CD14-positive monocyte (primary cell): ENCODE measurements around the gene NTRK1. TPM values are rescaled to one million over a fixed set of nuclear protein-coding genes. Genes with fewer than 3 reads are reported as not detected.
A peak's percentile ranks its signal among the peaks of the same experiment; 100 is the strongest.

Experiments
- DNase-seq, 3 donors: peaks; one replicate each; pipeline ENCODE4 v3.0.0-alpha.2; 2011 to 2022
- H2AFZ ChIP-seq: 2 replicates; pipeline ENCODE4 v1.6.0; 2012; ENCODE audit warnings: mild to moderate bottlenecking, low read depth, low read length, inconsistent platforms; ENCODE audit not compliant: insufficient read depth, poor library complexity, severe bottlenecking
- H3K27ac ChIP-seq, 2 donors: 1 replicate in 1 of 2; 2 replicates in 1 of 2; pipeline ENCODE4 v1.5.1; 2012 to 2013; ENCODE audit warnings: low read length in 2 of 2, control low read depth in 1 of 2, inconsistent platforms in 1 of 2, low read depth in 1 of 2, mild to moderate bottlenecking in 1 of 2
- H3K27me3 ChIP-seq, 2 donors: one replicate each; pipeline versions ENCODE4 v1.6.0 to v1.6.1; 2011 to 2013; ENCODE audit warnings: low read length in 2 of 2; ENCODE audit not compliant: control insufficient read depth in 2 of 2, insufficient read depth in 2 of 2
- H3K36me3 ChIP-seq, 2 donors: replicated peaks in 1 of 2; 1 replicate in 1 of 2; 2 replicates in 1 of 2; pipeline versions ENCODE4 v1.5.1 to v1.6.1; 2012 to 2013; ENCODE audit warnings: low read length in 2 of 2, control low read depth in 1 of 2, inconsistent platforms in 1 of 2, mild to moderate bottlenecking in 1 of 2; ENCODE audit not compliant: insufficient read depth in 2 of 2, control insufficient read depth in 1 of 2
- H3K4me1 ChIP-seq, 2 donors: 1 replicate in 1 of 2; 2 replicates in 1 of 2; pipeline versions ENCODE4 v1.5.1 to v1.6.1; 2012 to 2013; ENCODE audit warnings: low read length in 2 of 2, control low read depth in 1 of 2, inconsistent platforms in 1 of 2, mild to moderate bottlenecking in 1 of 2, moderate library complexity in 1 of 2; ENCODE audit not compliant: insufficient read depth in 2 of 2, control insufficient read depth in 1 of 2
- H3K4me2 ChIP-seq: replicated peaks from 2 replicates; pipeline ENCODE3; 2012; ENCODE audit warnings: low read length, moderate library complexity, mild to moderate bottlenecking; ENCODE audit not compliant: poor library complexity, severe bottlenecking; ENCODE audit errors: extremely low read depth
- H3K4me3 ChIP-seq, 3 experiments: fragments of 200-600 bp in 1 of 3; sonication (generic) in 1 of 3; replicated peaks in 1 of 3; 1 replicate in 2 of 3; 2 replicates in 1 of 3; pipeline ENCODE4 v1.5.1; 2011 to 2013; ENCODE audit warnings: low read length in 3 of 3, mild to moderate bottlenecking in 3 of 3, control low read depth in 2 of 3, low read depth in 2 of 3, inconsistent platforms in 1 of 3, moderate library complexity in 1 of 3
- H3K79me2 ChIP-seq: 2 replicates; pipeline ENCODE4 v1.6.0; 2012; ENCODE audit warnings: mild to moderate bottlenecking, control low read depth, inconsistent platforms, low read length, moderate library complexity; ENCODE audit not compliant: insufficient read depth
- H3K9ac ChIP-seq: 2 replicates; pipeline ENCODE4 v1.6.0; 2017; ENCODE audit warnings: low read length, mild to moderate bottlenecking; ENCODE audit not compliant: insufficient read depth, poor library complexity, severe bottlenecking
- H3K9me3 ChIP-seq, 2 donors: replicated peaks in 1 of 2; 1 replicate in 1 of 2; 2 replicates in 1 of 2; pipeline versions ENCODE4 v1.5.1 to v1.6.1; 2012 to 2013; ENCODE audit warnings: low read length in 2 of 2, control low read depth in 1 of 2; ENCODE audit not compliant: control insufficient read depth in 1 of 2, insufficient read depth in 1 of 2
- H4K20me1 ChIP-seq: 2 replicates; pipeline ENCODE4 v1.6.0; 2012; ENCODE audit warnings: mild to moderate bottlenecking, low read length, control low read depth, moderate library complexity; ENCODE audit not compliant: insufficient read depth
- H3K27ac Mint-ChIP-seq, 7 donors: one replicate each; pipeline ENCODE4 v1.8.0; 2020; ENCODE audit warnings: mild to moderate bottlenecking in 7 of 7, mixed read lengths in 7 of 7, moderate library complexity in 6 of 7, inconsistent platforms in 2 of 7
- H3K27me3 Mint-ChIP-seq, 3 donors: one replicate each; pipeline ENCODE4 v1.8.0; 2021 to 2022; ENCODE audit warnings: low read depth in 3 of 3, mild to moderate bottlenecking in 3 of 3, mixed read lengths in 3 of 3, moderate library complexity in 3 of 3, inconsistent platforms in 1 of 3
- H3K36me3 Mint-ChIP-seq, 2 donors: one replicate each; pipeline ENCODE4 v1.8.0; 2020; ENCODE audit warnings: mixed read lengths in 2 of 2, inconsistent platforms in 1 of 2, mild to moderate bottlenecking in 1 of 2
- H3K4me1 Mint-ChIP-seq: one replicate; pipeline ENCODE4 v1.8.0; 2020; ENCODE audit warnings: mild to moderate bottlenecking, mixed read lengths
- H3K4me3 Mint-ChIP-seq, 2 donors: one replicate each; pipeline ENCODE4 v1.8.0; 2020; ENCODE audit warnings: mild to moderate bottlenecking in 2 of 2, mixed read lengths in 2 of 2, moderate library complexity in 1 of 2
- H3K9me3 Mint-ChIP-seq, 7 donors: one replicate each; pipeline ENCODE4 v1.8.0; 2020 to 2022; ENCODE audit warnings: mixed read lengths in 7 of 7, mild to moderate bottlenecking in 6 of 7, moderate library complexity in 6 of 7, inconsistent platforms in 2 of 7
- WGBS: methylation state at CpG from one replicate; pipeline ENCODE4 v1.1.5; 2013; ENCODE audit warnings: missing lambda C conversion rate; ENCODE audit not compliant: insufficient coverage; 5-methylcytosine and 5-hydroxymethylcytosine counted together
- intact Hi-C, 2 donors: fragments of 100-400 bp; cut with micrococcal nuclease; formaldehyde crosslinking; loops; one replicate each; pipeline versions ENCODE4 v1.15.0 to v1.15.1; 2023
- polyA plus RNA-seq, 3 donors: library from polyadenylated mRNA; depleted of rRNA in 1 of 3; unstranded in 2 of 3; stranded (reverse) in 1 of 3; fragments of 300-500 nt in 2 of 3; fragments of >200 nt in 1 of 3; fragmentation: Illumina TruSeq in 2 of 3; gene quantifications; 1 replicate in 2 of 3; 2 replicates in 1 of 3; pipeline ENCODE4 v1.2.3, GENCODE V29; 2012 to 2021
- TF ChIP-seq, protein P1 (sequence below): fragments of 200-600 bp; IDR thresholded peaks from one replicate; pipeline ENCODE4 v1.8.0; 2022; ENCODE audit warnings: antibody characterized with exemption, mild to moderate bottlenecking

NTRK1 gene
- polyA plus RNA-seq, 3 donors = 0.03 TPM; not detected in 2

DNA sequence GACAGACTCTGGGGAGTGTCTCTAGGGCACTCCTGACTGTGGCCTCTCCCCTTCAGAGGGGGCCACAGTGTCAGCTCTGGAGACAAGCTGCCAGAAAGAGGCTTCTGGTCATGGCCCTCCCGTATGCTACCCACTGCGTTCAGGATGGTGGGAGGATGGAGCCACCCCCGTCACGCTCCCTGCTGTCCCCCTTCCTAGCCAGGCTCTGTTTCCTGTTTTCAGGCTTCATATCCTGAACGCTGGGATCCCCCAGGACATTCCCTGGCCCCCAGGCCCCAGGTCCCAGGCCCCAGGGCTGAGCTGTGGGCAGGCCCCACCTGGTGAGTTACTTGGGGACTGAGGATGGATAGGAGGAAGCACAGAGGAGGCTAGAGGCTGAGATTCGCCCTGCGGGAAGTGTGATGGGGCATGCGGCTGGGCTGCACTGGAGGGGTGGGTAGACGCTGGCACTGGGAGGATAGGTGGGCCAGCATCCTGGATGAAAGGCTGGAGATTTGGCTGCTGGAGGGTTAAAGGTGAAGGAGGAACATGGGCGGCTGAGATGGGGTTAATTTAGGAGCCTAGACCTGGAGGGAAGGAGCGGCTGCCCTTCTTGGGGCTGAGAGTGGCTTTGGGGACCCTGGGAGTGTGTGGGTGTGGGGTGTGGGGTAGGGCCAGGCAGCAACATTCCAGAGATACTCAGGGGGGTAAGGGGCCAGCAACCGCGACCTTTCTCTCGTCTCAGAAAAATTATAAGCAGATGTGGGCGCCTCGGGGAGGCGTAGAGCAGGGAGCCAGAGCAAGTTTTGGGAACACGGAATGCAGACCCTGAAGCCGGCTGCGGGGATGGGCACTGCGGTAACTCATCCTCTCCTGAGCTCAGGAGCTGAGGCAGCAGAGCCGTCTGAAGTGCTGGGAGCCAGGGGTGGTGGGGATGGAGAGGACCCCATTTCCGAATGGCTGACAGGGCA is 41.6 kb downstream of the NTRK1 start:
- Histone ChIP-seq H3K36me3 (no peaks in the 10 kb centered on the region), H3K27ac (no peak overlapping the region), H3K4me1 (peaks cover 10 to 13% of the 10 kb centered on the region in 2 donors), H3K9me3 (no peaks in the 10 kb centered on the region), H3K4me2 (no peak overlapping the region), H3K9ac (no peak overlapping the region), H3K4me3 (no peak overlapping the region), H3K79me2 (no peaks in the 10 kb centered on the region), H2AFZ (no peak overlapping the region), H4K20me1 (no peaks in the 10 kb centered on the region), H3K27me3 (no peaks in the 10 kb centered on the region)
- TF ChIP-seq, protein P1, sequence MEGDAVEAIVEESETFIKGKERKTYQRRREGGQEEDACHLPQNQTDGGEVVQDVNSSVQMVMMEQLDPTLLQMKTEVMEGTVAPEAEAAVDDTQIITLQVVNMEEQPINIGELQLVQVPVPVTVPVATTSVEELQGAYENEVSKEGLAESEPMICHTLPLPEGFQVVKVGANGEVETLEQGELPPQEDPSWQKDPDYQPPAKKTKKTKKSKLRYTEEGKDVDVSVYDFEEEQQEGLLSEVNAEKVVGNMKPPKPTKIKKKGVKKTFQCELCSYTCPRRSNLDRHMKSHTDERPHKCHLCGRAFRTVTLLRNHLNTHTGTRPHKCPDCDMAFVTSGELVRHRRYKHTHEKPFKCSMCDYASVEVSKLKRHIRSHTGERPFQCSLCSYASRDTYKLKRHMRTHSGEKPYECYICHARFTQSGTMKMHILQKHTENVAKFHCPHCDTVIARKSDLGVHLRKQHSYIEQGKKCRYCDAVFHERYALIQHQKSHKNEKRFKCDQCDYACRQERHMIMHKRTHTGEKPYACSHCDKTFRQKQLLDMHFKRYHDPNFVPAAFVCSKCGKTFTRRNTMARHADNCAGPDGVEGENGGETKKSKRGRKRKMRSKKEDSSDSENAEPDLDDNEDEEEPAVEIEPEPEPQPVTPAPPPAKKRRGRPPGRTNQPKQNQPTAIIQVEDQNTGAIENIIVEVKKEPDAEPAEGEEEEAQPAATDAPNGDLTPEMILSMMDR = no peak
- Mint-ChIP-seq H3K27ac (peak overlapping the region in 1 of 7 donors; percentile 26), H3K4me3 (no peak overlapping the region), H3K4me1 (peaks cover 25% of the 10 kb centered on the region), H3K36me3 (no peaks in the 10 kb centered on the region), H3K27me3 (peaks cover 8 to 16% (median 9%) of the 10 kb centered on the region in 3 donors), H3K9me3 (peaks cover 0 to 3% (median 0%) of the 10 kb centered on the region in 7 donors)
- 94% methylated on average over 21 of the region's 23 CpGs for WGBS
- no peak for DNase-seq
- intact Hi-C loops = no loop called here

DNA sequence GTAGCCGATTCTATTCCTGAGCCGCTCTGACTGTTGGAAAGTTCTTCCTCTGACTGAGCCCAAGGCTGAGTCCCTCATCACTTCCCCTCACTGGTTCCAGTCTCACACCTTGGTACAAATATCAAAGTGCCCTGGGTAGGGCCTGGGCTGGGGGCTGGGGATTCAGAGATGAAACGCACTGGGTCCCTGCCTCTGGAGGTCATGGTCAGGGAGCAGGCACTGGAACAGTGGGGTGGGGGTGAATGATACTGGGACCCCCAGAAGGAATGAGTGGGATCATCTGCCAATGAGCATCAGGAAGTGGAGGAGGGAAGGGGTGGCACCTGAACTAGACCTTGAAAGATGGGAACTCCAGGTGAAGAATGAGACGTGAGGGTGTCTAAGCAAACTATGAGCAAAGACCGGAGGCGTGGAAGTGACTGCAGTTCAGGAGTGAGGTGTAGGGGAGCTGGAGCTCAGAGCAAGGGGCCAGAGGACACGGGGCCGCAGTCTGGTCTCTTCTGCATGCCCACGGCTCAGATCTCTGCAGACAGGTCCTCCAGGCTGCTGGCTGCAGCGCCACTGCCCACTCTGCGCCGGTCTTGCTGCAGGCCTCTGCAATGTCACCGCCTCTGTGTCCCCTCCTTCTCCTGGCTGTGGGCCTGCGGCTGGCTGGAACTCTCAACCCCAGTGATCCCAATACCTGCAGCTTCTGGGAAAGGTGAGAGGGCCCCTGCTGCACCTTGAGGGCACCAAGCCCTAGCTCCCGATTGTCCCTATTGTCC is 42.8 kb downstream of the NTRK1 start:
- intact Hi-C loops = no loop called here
- Histone ChIP-seq H3K4me3 (no peak overlapping the region), H3K4me1 (peaks cover 8 to 12% of the 10 kb centered on the region in 2 donors), H3K36me3 (no peaks in the 10 kb centered on the region), H2AFZ (no peak overlapping the region), H3K9ac (no peak overlapping the region), H3K79me2 (no peaks in the 10 kb centered on the region), H4K20me1 (no peaks in the 10 kb centered on the region), H3K27me3 (no peaks in the 10 kb centered on the region), H3K4me2 (no peak overlapping the region), H3K9me3 (no peaks in the 10 kb centered on the region), H3K27ac (no peak overlapping the region)
- Mint-ChIP-seq H3K27me3 (peaks cover 6 to 10% (median 7%) of the 10 kb centered on the region in 3 donors), H3K4me3 (no peak overlapping the region), H3K9me3 (peaks cover 0 to 3% (median 0%) of the 10 kb centered on the region in 7 donors), H3K36me3 (no peaks in the 10 kb centered on the region), H3K27ac (no peak overlapping the region), H3K4me1 (peaks cover 19% of the 10 kb centered on the region)
- WGBS = 95% methylated on average over 12 of the region's 15 CpGs
- no peak for DNase-seq
- TF ChIP-seq, protein P1 = no peak
